Sciatic nerve (tissue), 2 donors: ENCODE measurements around the gene CLIC4. TPM values are rescaled to one million over a fixed set of nuclear protein-coding genes. Genes with fewer than 3 reads are reported as not detected.
"Not testable (repeated sequence)": the region's sequence is repeated elsewhere in the genome, so short reads cannot be mapped to it uniquely, and the experiment has no call there.

Experiments used
- ATAC-seq: fragments of 200-7000 bp; cut with Tn5 transposase; one replicate; pipeline ENCODE4 v1.9.1; 2020; ENCODE audit warnings: mild to moderate bottlenecking, moderate library complexity
- DNase-seq: peaks from one replicate; pipeline ENCODE4 v3.0.0-alpha.2; 2020; ENCODE audit warnings: low spot score
- intact Hi-C: fragments of 100-400 bp; cut with DNase I; formaldehyde crosslinking; loops from one replicate; pipeline ENCODE4 v1.14.2; 2022
- total RNA-seq: library from RNA; stranded (reverse); fragmentation: NEBNext Ultra II Directional; extraction: Animal tissue kit (Norgen Biotek cat#: 25700); gene quantifications from one replicate; pipeline ENCODE4 v1.2.1, GENCODE V29; 2021
- donor health status: DM: no; HTN: no; CAD: no.
- donor health status: DM: no; HTN: no; CAD: no.

Gene CLIC4
- total RNA-seq, 1 donor from 2014 or later: 387 TPM

GRCh38 chr1:24793447-24794129 lies 48.3 kb downstream of the CLIC4 start:
- intact Hi-C loops: no loop called here
- ATAC-seq: peak; percentile 76
- DNase-seq: no peak

GRCh38 chr1:24794130-24794502 lies 48.9 kb downstream of the CLIC4 start:
- intact Hi-C loops, DNase-seq: not testable (repeated sequence)
- peak; percentile 10 for ATAC-seq

- ATAC-seq (no peak), DNase-seq (no peak)
- intact Hi-C loops: no loop called here
Measured at GRCh38 chr1:24795236-24795635, 50.0 kb downstream of the CLIC4 start.

GRCh38 chr1:24796524-24796923 lies 51.3 kb downstream of the CLIC4 start:
- DNase-seq (no peak), ATAC-seq (no peak)
- intact Hi-C loops: no loop called here

GRCh38 chr1:24799242-24799641 lies 54.0 kb downstream of the CLIC4 start:
- intact Hi-C loops: not testable (repeated sequence)

GRCh38 chr1:24801176-24801575 lies 55.9 kb downstream of the CLIC4 start:
- intact Hi-C loops: no loop called here
- ATAC-seq (no peak), DNase-seq (no peak)

More at GRCh38 chr1:24799242-24799641, 54.0 kb downstream of the CLIC4 start:
- not testable (repeated sequence) for DNase-seq, ATAC-seq

- DNase-seq: no peak
- intact Hi-C loops: no loop called here
- ATAC-seq: peak; percentile 88
Measured at GRCh38 chr1:24803220-24803619, 58.0 kb downstream of the CLIC4 start.

- ATAC-seq (peak; percentile 48), DNase-seq (no peak)
- intact Hi-C loops: no loop called here
Measured at GRCh38 chr1:24803987-24804530, 58.8 kb downstream of the CLIC4 start.

- no peak for DNase-seq
- ATAC-seq: peak; percentile 43
- intact Hi-C loops: no loop called here
Measured at GRCh38 chr1:24805534-24806301, 60.5 kb downstream of the CLIC4 start.

- no peak for DNase-seq
- no peak for ATAC-seq
- intact Hi-C loops: no loop called here
Measured at GRCh38 chr1:24806588-24806987, 61.3 kb downstream of the CLIC4 start.

- intact Hi-C loops, DNase-seq, ATAC-seq: not testable (repeated sequence)
Measured at GRCh38 chr1:24811494-24811893, 66.2 kb downstream of the CLIC4 start.

- DNase-seq, ATAC-seq, intact Hi-C loops: not testable (repeated sequence)
Measured at GRCh38 chr1:24820221-24820620, 75.0 kb downstream of the CLIC4 start.

GRCh38 chr1:24822887-24823286 lies 77.6 kb downstream of the CLIC4 start:
- DNase-seq (no peak), ATAC-seq (peak; percentile 54)
- intact Hi-C loops: no loop called here

GRCh38 chr1:24823486-24823885 lies 78.2 kb downstream of the CLIC4 start:
- intact Hi-C loops, ATAC-seq: not testable (repeated sequence)

GRCh38 chr1:24825174-24825573 lies 79.9 kb downstream of the CLIC4 start:
- ATAC-seq: no peak
- intact Hi-C loops: loop anchor here (5.0 kb wide), 1 partner anchor 78 kb away; the partner anchor contains the start of gene CLIC4
- DNase-seq: no peak

More at GRCh38 chr1:24823486-24823885, 78.2 kb downstream of the CLIC4 start:
- not testable (repeated sequence) for DNase-seq

- no peak for DNase-seq
- ATAC-seq: peak; percentile 6
- intact Hi-C loops: loop anchor here (5.0 kb wide), 1 partner anchor 79 kb away; the partner anchor contains the start of gene CLIC4
Measured at GRCh38 chr1:24826510-24826909, 81.3 kb downstream of the CLIC4 start.

- intact Hi-C loops: loop anchor here (5.0 kb wide), 1 partner anchor 80 kb away; the partner anchor contains the start of gene CLIC4
- no peak for DNase-seq
- no peak for ATAC-seq
Measured at GRCh38 chr1:24827379-24828135, 82.3 kb downstream of the CLIC4 start.

GRCh38 chr1:24828183-24828886 lies 83.1 kb downstream of the CLIC4 start:
- no peak for DNase-seq
- intact Hi-C loops: loop anchor here (5.0 kb wide), 1 partner anchor 81 kb away; the partner anchor contains the start of gene CLIC4
- no peak for ATAC-seq
